GM10248 (cell line): ENCODE results near the gene FRMD6.
A peak's percentile ranks its signal among the peaks of the same experiment; 100 is the strongest.

Experiments
- CTCF ChIA-PET: fragments of 300-600 bp; sonication (Branson Sonifier 250); formaldehyde crosslinking; extraction: SDS; loops from one replicate; lab custom pipeline; 2021; ENCODE audit warnings: antibody characterized with exemption; lab: Yijun Ruan, JAX
- POLR2A ChIA-PET: fragments of 350-650 bp; sonication (Branson Sonifier 250); formaldehyde crosslinking; extraction: SDS; loops from one replicate; lab custom pipeline; 2020; ENCODE audit warnings: antibody characterized with exemption; lab: Yijun Ruan, JAX
- DNase-seq: peaks from one replicate; pipeline ENCODE4 v3.0.0; 2012; ENCODE audit errors: extremely low spot score
- CTCF ChIP-seq: IDR thresholded peaks from 2 replicates; pipeline ENCODE4 v1.5.1; 2012; ENCODE audit warnings: mild to moderate bottlenecking, low read depth; ENCODE audit errors: extremely low read depth, missing control alignments, control extremely low read depth

FRMD6 gene

GRCh38 chr14:51776102-51776894, 124.6 kb downstream of the FRMD6 start:
- ChIA-PET POLR2A (no interaction called here), CTCF (interaction anchor here (0.9 to 7.6 kb wide), 8 partner anchors 10 to 817 kb away, joined by 3 to 99 read pairs (median 4); no protein-coding TSS in a partner anchor)
- DNase-seq = peak; percentile 71

GRCh38 chr14:51780006-51780692, 128.4 kb downstream of the FRMD6 start:
- CTCF ChIA-PET = interaction anchor here (0.7 to 7.6 kb wide), 39 partner anchors 8 to 999 kb away, joined by 3 to 99 read pairs (median 3); no protein-coding TSS in a partner anchor
- POLR2A ChIA-PET = no interaction called here
- peak; percentile 73 for DNase-seq
- TF ChIP-seq CTCF = peak; percentile 67

More at GRCh38 chr14:51776102-51776894, 124.6 kb downstream of the FRMD6 start:
- peak; percentile 31 for TF ChIP-seq CTCF
